Peyer's patch (tissue), 4 donors: ENCODE results near the gene PHF23. TPM values are rescaled to one million over a fixed set of nuclear protein-coding genes. Genes with fewer than 3 reads are reported as not detected.

Experiments used
- DNase-seq, 3 donors: peaks; one replicate each; pipeline ENCODE4 v3.0.0-alpha.2; 2017 to 2019
- H3K27ac ChIP-seq, 4 donors: fragments of 200-600 bp; sonication (generic); one replicate each; pipeline ENCODE4 v1.5.1; 2016 to 2019
- H3K27me3 ChIP-seq, 2 donors: fragments of 200-600 bp; sonication (generic); one replicate each; pipeline ENCODE4 v1.5.1; 2019
- H3K36me3 ChIP-seq, 3 donors: fragments of 200-600 bp; sonication (generic); one replicate each; pipeline ENCODE4 v1.5.1; 2016 to 2019
- H3K4me1 ChIP-seq, 4 donors: fragments of 200-600 bp; sonication (generic); one replicate each; pipeline ENCODE4 v1.5.1; 2016 to 2019
- H3K4me3 ChIP-seq, 4 donors: fragments of 200-600 bp; sonication (generic); 1 replicate in 3 of 4; 2 replicates in 1 of 4; pipeline ENCODE4 v1.5.1; 2016 to 2019; ENCODE audit warnings: mild to moderate bottlenecking in 1 of 4
- H3K9me3 ChIP-seq, 4 donors: fragments of 200-600 bp; sonication (generic); one replicate each; pipeline ENCODE4 v1.5.1; 2016 to 2019; ENCODE audit warnings: mild to moderate bottlenecking in 1 of 4
- CTCF ChIP-seq, 6 experiments: fragments of 450-650 bp in 4 of 6; fragments of 200-600 bp in 2 of 6; sonication (generic) in 1 of 6; IDR thresholded peaks; one replicate each; pipeline ENCODE4 v1.5.1; 2017 to 2019; ENCODE audit warnings: antibody characterized with exemption in 6 of 6, mild to moderate bottlenecking in 3 of 6, moderate library complexity in 1 of 6
- POLR2A ChIP-seq, 2 donors: fragments of 450-650 bp; IDR thresholded peaks; one replicate each; pipeline ENCODE4 v1.5.1; 2017; ENCODE audit warnings: antibody characterized with exemption in 2 of 2, mild to moderate bottlenecking in 2 of 2, moderate library complexity in 2 of 2
- total RNA-seq, 4 donors: library from RNA; depleted of rRNA; stranded (reverse); fragments of >200 nt; gene quantifications; one replicate each; pipeline ENCODE4 v1.1.0, GENCODE V29; 2016

Gene PHF23
- total RNA-seq, 4 donors from 2014 or later, result 22.2 to 38.8 (median 35.1) TPM

- peak overlapping the region in 3 of 4 donors; percentile 82 to 99 (median 99) for H3K27ac ChIP-seq
- DNase-seq, result peak in 2 of 3 donors; percentile 70 to 76
- no peak for TF ChIP-seq POLR2A (IDR thresholded peaks at IDR 0.05)
Measured at GRCh38 chr17:7263801-7264078, 24.5 kb upstream of the PHF23 start.

GRCh38 chr17:7262935-7263800 is 23.9 kb upstream of the PHF23 start:
- Histone ChIP-seq H3K27ac (peak overlapping the region; percentile 10 to 99 (median 90)), H3K4me3 (peak overlapping the region; percentile 33 to 93 (median 68)), H3K9me3 (no peaks in the 10 kb centered on the region), H3K27me3 (peaks cover 0 to 10% of the 10 kb centered on the region in 2 donors), H3K4me1 (peaks cover 0 to 27% (median 14%) of the 10 kb centered on the region in 4 donors), H3K36me3 (peaks cover 0 to 15% (median 0%) of the 10 kb centered on the region in 3 donors)
- no peak for TF ChIP-seq CTCF (IDR thresholded peaks at IDR 0.05)
- TF ChIP-seq POLR2A (IDR thresholded peaks at IDR 0.05), result peak; percentile 76 to 78
- DNase-seq, result peak; percentile 40 to 93 (median 92)

More at GRCh38 chr17:7263801-7264078, 24.5 kb upstream of the PHF23 start:
- peaks cover 0 to 30% (median 14%) of the 10 kb centered on the region in 4 donors for H3K4me1 ChIP-seq
- H3K4me3 ChIP-seq, result peak overlapping the region in 3 of 4 donors; percentile 33 to 93 (median 79)
- H3K9me3 ChIP-seq, result no peaks in the 10 kb centered on the region
- H3K27me3 ChIP-seq, result peaks cover 0 to 10% of the 10 kb centered on the region in 2 donors
- H3K36me3 ChIP-seq, result peaks cover 0 to 15% (median 0%) of the 10 kb centered on the region in 3 donors

GRCh38 chr17:7262192-7262934 is 23.1 kb upstream of the PHF23 start, which contains the start of gene CLDN7:
Gene CLDN7, minus strand, starts transcription at chr17:7262478. Its CDS starts 435 bp downstream, at chr17:7262043.
- Histone ChIP-seq H3K4me3 (peak within 1 kb of the TSS; percentile 48 to 93 (median 68)), H3K27me3 (peaks cover 0 to 10% of the 10 kb centered on the region in 2 donors), H3K27ac (peak within 1 kb of the TSS; percentile 73 to 99 (median 90)), H3K9me3 (no peaks in the 10 kb centered on the region), H3K36me3 (peaks cover 0 to 18% (median 0%) of the 10 kb centered on the region in 3 donors), H3K4me1 (peaks cover 0 to 27% (median 14%) of the 10 kb centered on the region in 4 donors)
- DNase-seq, result peak; percentile 30 to 96 (median 93)
- peak; percentile 98 for TF ChIP-seq POLR2A (IDR thresholded peaks at IDR 0.05)
- TF ChIP-seq CTCF (IDR thresholded peaks at IDR 0.05), result peak in 3 of 6 experiments; percentile 32 to 51 (median 43)

DNA sequence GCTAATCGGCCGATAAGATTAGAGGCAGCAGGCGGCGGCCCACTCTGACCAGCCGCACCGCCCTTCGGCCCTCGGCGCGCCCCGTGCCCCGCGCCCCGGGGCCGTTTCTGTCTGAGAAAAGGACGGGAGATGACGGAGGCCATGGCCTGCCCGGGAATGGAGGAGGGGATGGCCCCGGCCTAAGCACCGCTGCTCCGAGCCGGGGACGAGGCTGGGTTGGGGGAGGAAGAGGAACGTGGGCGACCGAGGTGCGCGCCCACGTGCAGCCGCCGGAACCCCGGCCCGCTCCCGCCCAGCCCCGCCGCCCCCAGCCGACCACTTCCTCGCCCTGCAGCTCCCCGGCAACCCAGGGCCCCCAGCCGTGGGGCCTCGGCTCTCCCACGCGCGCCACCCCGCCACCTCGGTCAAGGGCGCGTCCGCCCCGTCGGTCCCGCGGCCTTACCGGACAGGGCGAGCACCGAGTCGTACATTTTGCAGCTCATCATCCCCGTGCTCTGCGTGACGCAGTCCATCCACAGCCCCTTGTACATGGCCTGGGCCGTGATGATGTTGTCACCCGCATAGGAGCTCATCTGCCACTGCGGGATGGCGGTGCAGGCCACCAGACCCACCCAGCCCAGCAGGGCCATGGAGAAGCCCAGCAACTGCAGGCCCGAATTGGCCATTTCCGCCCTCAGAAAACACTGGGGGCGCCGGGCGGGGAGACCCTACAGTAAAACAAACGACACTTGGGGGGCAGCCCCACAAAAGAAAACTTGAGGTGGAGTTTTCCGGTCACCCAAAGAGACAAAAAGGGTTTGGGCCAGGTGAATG is 22.3 kb upstream of the PHF23 start:
- DNase-seq, result peak in 1 of 3 donors; percentile 64
- H3K27ac ChIP-seq, result peak overlapping the region; percentile 73 to 99 (median 90)
- peak overlapping the region; percentile 48 to 93 (median 68) for H3K4me3 ChIP-seq
- H3K27me3 ChIP-seq, result peaks cover 0 to 10% of the 10 kb centered on the region in 2 donors
- H3K4me1 ChIP-seq, result peaks cover 0 to 31% (median 14%) of the 10 kb centered on the region in 4 donors
- TF ChIP-seq CTCF (IDR thresholded peaks at IDR 0.05) (no peak), POLR2A (IDR thresholded peaks at IDR 0.05) (no peak)
- peaks cover 0 to 24% (median 0%) of the 10 kb centered on the region in 3 donors for H3K36me3 ChIP-seq
- no peaks in the 10 kb centered on the region for H3K9me3 ChIP-seq

DNA sequence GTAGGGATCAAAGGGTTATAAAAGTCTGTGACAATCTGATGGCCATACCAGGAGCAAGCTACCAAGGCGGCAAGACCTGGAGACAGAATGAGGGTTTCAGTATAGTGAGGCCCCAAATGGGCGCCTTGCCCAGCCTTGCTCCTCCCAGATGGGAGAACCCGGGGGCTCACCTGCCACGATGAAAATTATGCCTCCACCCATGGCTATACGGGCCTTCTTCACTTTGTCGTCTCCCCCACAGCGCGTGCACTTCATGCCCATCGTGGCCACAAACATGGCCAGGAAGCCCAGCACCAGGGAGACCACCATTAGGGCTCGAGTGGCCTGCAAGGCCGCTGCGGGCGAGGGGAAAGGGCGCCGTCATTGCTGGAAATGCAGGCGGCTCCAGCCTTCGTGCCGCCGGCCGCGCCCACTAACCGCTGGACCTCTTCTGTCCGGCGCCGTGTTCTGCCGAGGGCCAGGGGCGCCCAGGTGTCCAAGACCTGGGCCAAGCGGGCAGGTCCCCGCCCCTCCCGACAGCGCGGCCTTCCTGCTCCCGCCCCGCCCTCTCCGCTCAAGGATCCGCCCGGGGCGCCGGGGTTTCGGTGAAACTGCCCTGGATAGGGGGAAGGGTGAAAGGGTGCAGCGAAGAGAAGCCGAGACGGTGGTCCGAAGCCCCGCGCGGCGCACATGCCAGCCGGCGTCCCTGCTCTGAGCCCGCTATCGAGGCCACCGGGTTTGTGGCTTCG is 21.6 kb upstream of the PHF23 start:
- Histone ChIP-seq H3K4me1 (peaks cover 0 to 31% (median 14%) of the 10 kb centered on the region in 4 donors), H3K4me3 (peak overlapping the region; percentile 48 to 93 (median 68)), H3K27ac (peak overlapping the region; percentile 73 to 99 (median 90)), H3K9me3 (no peaks in the 10 kb centered on the region), H3K36me3 (peaks cover 0 to 32% (median 0%) of the 10 kb centered on the region in 3 donors), H3K27me3 (peaks cover 0 to 10% of the 10 kb centered on the region in 2 donors)
- no peak for TF ChIP-seq CTCF (IDR thresholded peaks at IDR 0.05)
- TF ChIP-seq POLR2A (IDR thresholded peaks at IDR 0.05), result peak; percentile 44 to 50
- peak; percentile 59 to 87 (median 85) for DNase-seq
